HG03097 (cell line): Measurements from ENCODE around the gene PPP4R4.
A peak's percentile ranks its signal among the peaks of the same experiment; 100 is the strongest.
"Not testable (repeated sequence)": the region's sequence is repeated elsewhere in the genome, so short reads cannot be mapped to it uniquely, and the experiment has no call there.

Experiments used
- ATAC-seq: cut with Tn5 transposase; IDR thresholded peaks from one replicate; pipeline ENCODE4 v1.9.1; 2021; ENCODE audit not compliant: unreplicated experiment, low FRiP score

The PPP4R4 gene

DNA sequence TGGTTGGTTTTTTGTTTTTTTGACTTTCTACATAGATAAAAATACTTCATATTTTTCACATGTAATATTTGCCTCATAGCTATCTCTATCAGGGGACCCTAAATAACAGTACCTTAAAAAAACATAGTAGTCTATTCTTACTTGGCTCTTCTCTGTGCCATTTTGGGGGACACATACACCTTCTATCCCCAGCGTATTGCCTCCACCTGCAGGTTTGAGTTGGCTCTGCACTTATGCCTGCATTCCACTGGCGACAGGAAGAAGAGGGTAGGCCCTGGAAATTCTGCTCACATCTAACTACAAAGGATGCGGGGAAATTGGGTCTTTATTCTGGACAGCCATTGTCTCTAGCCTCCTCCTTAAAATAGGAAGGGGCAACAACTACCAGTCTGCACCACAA is 30.9 kb upstream of the PPP4R4 start:
- no peak for ATAC-seq

DNA sequence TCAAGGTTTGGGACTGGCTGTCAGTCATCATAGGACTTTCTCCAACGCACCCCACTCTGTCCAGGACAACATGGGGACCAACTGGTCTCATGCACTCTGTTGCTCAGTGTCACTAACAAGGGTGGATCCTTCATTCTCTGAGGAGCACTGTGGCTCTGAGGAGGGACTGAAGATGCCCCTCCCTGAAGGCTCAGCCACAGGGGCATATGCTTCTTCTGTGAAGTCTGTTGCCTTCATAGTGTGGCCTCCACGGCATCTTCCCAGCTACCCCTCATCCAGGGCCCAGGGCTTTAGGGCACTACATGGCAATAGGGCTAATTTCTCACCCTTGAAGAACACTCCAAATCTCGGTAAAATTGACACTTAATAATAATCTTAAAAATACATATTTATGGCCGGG is 30.4 kb upstream of the PPP4R4 start:
- no peak for ATAC-seq

DNA sequence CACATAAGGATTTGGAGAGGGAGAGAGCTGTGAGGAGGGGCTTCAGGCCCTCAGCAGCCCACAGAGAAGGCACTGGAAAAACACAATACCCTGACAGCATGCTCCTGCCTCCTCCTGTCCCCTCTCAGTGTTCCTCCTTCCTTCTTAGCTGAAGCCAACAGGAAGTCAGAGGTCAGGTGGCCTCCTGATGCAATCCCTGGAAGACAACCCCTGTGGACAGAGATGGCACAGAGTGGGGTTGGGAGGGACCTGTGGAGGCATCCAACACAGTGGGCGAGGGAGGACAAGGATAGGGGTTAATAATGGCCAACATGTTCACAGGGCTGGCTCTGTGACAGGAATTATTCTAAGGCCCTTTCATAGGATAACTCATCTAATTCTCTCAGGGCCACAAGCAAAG is 29.4 kb upstream of the PPP4R4 start:
- ATAC-seq: no peak

DNA sequence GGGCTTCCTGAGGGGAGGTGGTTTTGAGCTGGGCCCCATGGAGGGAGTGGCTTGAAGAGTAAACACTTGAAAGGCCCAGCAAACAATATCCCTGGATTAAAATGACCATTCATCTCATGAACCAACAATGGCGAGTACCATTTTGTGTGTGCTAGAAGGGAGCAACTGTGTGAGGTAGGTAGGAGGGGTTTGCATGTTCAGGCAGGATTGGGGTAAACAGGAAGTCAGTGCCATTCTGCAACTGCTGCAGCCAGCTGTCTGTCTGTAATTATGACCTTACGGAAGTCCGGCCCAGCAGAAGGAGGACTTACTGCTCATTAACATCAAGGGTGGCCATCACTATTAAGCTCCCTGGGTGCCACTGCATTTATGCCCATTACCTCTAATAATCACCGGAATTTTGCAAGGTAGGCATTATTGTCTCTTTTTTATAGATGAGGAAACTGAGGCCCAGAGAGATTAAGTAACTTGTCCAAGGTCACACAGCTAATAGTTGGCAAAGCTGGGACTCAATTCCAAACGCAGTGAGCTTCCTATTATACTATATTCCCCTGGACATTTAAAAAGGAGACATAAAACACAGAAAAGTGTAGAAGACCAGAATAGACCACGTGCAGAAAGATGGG is 28.1 kb upstream of the PPP4R4 start:
- no peak for ATAC-seq

DNA sequence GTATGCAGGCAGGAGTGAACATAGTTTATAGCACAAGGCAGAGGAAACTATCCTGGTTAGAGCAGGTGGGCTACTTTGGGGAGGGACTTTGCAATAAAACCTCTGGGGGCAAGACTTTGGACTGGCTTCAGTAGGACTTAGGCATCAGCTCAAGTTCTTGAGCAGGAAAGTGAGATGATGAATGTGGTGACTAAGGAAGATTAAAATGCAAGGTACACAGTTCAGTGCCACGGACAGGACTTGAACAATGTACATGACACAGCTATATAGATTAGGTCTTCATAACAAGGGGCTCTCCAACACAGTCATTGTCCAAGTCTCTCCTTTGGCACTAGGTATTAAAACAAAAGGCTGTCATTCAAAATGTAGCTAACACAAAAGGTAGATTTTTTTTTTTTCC is 21.4 kb upstream of the PPP4R4 start:
- no peak for ATAC-seq

DNA sequence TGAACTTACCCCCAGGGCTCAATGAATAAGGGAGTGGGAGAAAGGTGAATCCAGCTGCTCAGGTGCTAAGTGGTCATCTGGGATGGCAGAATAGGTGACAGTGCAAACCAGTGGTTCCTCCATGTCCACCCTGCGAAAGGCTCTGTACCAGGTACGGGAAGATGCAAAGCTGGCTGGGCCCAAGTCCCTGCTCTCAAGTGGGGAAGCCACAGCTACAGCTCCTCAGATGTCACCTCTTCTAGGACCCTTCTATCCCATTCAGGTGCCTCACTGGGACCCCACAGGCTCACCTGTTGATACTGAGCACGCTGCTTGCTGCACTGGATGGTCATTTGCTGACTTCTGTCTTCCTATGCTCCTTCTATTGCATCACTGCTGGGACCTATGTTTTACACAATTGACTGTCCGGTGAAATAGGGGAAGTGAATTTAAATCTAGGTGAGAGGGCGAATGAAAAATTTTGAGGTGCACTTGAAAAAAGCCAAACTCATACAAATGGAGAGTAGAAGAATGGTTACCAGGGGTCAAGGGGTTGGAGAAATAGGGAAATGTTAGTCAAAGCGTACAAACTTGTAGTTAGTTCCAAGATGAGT is 20.3 kb upstream of the PPP4R4 start:
- ATAC-seq: no peak

DNA sequence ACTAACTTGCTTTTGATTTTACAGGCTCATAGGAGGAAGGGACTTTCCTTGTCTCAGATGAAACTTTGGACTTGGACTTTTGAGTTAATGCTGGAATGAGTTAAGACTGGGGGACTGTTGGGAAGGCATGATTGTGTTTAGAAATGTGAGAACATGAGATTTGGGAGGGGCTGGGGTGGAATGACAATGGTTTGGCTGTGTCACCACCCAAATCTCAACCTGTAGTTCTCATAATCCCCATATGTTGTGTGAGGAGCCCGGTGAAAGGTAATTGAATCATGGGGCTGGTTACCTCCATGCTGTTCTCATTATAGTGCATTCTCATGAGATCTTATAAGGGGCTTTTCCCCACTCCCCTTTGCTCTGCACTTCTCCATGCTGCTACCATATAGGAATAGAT is 18.0 kb upstream of the PPP4R4 start:
- ATAC-seq: not testable (repeated sequence)

DNA sequence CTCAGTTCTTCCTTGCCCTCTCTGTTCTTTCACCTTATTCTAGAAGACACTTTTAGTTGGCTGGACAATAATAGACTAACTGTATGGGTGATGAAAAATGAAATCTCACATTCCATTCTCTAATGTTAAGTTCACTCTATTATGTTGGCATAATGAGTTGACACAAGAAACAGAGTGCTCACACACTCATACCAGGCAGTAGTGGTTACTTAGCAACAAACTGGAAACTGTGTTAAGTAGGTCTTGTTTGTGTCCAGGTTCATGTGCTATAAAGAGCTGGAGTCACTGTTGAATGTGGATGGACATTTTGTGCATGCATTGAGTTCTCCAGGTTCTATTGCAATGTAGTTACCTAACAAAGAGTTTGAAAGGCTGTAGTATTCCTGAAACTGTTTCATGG is 16.9 kb upstream of the PPP4R4 start:
- ATAC-seq: no peak

DNA sequence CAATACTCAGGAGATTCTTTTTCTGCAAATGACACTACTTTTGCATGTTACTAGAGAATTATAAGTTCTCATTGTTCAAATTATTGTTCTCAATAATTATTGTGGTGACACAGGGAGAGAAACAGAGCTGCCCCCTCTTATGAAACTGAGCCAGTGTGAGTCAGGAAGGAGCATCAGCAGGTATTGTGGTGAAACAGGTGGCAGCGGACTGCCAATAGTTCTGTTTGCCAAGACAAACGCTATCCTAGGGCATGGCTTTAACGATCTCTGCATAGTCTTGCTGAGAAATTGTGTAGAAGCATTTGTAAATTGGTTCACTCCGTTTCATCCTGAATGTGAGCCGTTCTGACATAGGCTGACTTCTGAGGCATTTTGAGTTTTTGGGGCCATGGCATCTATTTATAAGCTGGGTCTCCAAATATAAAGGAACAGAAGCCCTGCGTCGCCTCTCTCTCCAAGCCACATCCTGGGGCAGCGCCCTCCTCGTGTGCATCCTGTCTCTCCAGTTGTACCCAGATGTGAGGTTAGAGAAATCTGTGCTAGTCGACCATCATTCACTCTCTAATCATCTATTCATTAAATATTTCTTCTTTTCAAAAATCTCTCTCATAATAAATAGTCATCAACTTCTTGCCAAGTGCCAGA is 15.8 kb upstream of the PPP4R4 start:
- ATAC-seq: no peak

DNA sequence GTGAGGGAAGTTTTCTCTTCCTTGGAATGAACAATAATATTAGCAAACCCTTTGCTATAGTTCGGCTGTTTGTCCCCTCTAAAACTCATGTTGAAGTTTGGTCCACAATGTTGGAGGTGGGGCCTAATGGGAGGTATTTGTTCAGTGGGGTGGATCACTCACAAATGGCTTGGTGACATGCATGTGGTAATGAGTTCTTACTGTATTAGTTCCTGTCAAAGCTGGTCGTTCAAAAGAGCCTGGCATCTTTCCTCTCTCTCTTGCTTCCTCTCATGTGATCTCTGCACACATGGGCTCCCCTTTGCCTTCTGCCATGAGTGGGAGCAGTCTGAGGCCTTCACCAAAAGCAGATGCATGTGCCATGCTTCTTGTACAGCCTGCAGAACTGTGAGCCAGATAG is 13.1 kb upstream of the PPP4R4 start:
- no peak for ATAC-seq

DNA sequence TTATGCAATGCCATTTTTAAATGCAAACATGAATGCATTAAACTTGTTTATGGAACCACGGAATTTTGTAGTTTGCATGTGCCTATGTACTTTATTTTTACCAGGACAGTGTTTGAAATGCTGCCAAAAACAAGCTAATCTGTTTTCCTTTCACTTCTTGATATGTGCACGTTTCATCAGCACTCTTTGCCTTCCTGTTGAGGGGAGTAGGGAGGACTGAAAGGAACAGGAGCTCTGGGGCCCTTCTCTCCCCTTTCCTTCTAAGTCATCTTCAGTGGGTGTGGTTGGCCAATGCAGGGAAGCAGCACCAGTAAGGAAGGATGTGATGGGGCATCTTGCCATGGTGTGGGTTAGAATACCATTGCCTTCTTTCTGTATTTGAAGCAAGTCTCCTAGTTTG is 12.1 kb upstream of the PPP4R4 start:
- no peak for ATAC-seq

DNA sequence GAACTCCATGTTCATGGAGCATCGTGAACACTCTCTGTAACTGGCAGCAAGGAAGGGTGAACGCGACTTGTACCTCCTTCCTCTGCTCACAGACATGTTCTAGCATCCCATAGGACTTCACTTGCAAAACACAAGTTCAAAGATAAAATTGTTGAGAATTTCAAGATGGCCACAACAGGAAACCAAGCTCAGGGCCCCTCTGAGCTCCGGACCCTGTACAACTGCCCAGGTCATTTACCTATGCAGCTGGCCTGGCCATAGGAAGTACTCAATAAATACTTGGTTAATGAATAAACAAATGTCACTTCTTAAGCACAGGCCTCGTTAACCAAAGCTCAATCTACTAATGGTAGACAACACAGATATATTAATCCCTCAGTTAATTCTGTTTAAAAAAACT is 11.7 kb upstream of the PPP4R4 start:
- ATAC-seq: no peak

DNA sequence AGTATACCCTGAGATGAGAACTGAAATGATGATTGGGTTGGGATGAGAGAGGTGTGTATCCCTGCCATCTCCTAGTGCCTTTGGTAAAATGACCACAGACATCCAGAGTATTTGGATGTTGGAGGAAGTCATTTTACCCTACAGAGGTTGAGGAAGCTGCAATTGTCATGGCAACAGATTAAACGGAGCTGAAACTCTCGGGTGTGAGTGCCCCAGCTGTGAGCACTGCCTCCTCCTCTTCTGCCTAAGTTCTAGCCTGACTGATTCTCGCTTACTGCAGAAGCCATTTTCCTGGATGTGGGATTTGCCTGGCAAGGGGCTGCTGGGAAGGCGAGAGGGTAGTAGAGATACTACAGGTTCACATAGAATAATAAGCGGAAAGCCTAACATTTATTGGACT is 10.3 kb upstream of the PPP4R4 start:
- no peak for ATAC-seq

DNA sequence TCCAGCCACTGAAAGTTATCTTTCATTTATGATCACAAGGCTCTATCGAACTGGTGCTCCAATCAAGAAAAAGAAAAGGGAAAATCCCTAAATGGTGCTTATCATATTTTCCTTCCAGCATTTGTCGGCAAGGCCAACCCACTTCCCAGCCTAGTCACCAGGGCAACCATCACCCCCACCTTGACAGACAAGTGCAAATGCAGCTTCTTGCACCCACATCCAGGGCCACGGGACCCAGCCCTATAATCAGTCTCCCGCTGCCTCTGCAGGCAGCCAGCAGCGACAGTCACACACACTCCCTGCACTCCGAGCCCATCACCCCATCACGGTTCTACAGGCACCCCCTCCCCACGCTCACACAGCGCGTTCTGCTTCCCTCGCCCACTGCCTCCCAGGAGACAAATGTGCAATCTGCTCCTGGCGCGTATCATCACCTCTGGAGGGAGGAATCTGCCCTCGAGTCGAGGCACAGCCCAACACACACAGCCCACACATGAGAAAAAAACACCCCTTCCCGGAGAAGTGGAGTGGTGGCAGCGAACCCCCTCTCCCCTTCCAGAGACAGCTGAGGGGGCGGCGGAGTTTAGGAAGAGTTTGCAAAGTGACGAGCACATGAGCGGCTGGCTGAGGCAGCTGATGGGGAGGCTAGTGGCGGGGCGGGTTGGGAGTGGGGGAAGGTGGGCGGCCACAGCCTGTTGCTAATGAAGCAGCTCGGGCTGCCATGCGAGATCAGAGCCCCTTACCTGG is 9.3 kb upstream of the PPP4R4 start:
- no peak for ATAC-seq

DNA sequence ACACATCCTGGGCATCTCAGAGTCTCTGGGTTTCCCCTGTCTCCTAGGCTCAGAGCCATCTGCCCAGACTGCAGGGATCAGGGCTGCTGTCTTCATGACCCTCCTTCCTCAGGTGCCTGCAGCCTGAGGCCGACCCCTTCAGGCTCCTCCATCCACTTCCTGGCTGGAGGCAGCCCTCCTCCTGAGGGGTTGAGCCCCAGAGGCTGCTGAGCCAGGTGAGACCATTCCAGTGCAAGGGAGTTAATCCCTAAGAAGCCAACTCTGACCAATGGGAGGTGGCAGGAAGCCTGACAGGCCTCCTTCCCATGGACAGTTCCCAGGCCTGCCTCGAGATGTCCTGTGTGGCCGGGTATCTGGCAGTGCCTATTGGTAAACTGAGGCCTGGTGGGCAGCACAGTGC is 8.4 kb upstream of the PPP4R4 start:
- no peak for ATAC-seq

DNA sequence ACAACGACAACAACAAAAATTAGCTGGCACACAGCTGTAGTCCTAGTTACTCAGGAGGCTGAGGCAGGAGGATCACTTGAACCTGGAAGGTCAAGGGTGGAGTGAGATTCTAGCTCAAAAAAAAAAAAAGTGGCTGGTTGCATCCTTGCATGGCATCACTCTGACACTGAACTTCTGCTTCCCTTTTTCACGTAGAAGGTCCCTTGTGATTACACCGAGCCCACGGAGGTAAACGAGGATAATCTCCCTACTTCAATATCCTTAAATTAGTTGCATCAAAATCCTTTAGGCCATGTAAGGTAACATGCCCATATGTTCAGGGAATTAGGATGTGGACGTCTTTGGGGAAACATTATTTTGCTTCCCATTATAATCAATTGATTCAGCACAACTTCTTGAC is 4.0 kb upstream of the PPP4R4 start:
- no peak for ATAC-seq

DNA sequence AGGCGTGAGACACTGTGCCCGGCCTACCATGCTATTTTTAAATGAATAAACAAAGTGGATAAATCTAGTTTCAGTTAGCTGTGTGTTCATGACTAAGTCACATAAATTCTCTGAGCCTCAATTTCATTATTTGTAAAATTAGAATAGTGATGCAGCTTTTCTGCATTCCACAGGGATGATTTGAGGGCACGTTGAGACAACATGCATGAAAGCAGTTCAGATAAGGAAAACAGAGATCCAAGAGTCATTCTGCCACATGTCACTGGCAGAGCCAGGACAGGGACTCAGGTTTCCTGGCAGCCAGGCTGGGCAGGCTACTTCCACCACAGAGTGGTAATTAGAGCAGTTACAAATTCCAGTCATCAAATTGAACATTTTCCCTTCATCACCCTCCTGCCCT is 2.9 kb upstream of the PPP4R4 start:
- ATAC-seq: no peak

DNA sequence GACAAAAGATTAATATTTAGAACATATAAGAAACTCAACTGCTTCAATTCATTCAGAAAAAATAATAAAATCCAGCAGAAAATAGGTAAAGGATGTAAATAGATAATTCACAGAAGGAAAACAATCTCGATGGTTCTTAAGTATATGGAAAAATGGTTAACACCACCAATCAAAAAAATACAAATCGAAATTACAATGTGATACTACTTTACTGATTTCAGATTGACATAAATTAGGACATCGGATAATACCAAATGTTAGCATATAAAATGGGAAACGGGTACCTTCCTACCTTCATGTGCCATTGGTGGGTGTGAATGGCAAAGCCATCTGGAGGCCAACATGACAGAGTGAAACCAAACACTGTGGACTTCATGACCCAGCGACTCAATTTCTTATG is 1.6 kb upstream of the PPP4R4 start:
- ATAC-seq: no peak

DNA sequence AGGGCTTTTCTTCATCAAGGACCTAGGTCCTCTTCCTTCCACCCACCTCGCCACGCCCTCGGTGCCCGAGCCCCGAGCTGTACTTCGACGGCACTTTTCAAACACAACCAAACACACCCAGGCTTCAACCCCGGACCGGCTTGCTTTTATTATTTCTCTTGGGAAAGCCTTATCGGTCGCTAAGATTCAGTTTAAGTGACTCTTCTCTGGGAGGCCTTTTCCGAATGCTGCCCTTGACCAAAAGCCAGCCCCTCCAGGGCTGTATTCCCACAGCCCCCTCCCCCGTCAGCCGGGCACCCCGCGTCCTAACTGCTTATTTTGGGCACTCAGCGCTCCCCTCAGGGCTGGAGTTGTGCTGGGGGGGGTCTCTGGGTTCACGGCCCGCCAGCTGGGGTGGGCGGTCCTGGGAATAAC is 644 bp upstream of the PPP4R4 start:
- ATAC-seq: no peak

DNA sequence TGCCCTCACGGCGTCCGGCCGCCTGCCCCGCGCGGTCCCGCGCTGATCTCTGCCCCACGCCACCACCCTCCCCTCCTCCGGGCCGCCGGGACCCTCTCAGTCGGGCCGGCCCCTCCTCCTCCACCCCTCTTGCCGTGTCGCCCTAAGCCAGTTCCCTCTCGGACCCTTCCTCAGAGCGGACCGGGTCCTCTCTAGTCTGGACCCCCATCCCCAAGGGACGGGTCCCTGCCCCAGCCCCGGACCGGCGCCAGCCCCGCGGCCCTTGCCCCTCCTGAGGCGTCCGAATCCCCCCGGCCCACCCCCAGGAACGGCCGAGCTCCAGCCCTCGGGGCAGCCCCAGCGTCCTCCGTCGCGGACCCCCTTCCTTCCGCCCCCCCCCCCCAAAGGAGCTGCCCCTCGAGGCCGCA is 485 bp downstream of the PPP4R4 start:
- ATAC-seq: peak; percentile 18

DNA sequence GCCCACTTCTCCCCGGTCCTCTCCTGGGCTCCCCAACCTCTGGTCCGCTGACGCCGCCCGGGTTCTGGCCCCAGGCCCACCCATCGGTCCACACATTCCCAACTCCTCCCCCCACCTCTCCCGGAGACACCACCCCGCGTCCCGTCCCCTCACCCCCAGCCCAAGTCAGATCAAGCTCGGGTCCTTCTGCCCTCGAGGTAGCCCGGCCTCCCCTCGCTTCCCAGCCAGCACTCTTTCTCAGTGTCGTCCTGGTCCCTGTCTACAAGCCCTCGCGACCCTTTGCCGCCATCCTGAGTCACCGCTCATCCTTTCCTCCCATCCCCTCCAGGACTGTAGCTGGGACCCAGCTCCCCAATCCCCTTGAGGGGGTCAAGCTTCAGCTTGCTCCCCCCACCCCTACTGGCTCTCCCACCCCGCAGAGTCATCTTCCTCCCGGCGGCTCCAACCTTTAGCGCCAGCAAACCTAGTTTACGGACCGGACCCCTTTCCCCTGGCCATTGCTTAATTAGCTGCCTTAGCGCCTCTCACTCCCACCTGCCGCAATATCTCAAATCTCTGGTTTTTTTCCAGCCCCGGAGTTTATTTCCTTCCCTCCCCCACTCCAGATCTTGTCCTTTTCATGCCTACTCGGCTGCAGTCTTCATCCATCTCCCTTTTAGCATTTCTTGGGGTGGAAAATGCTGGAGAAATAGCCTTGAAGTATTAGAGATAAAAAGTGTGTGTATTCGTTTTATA is 1.1 kb downstream of the PPP4R4 start:
- no peak for ATAC-seq
